Activated T-cell treated with anti-CD3 and anti-CD28 coated beads, Interleukin-2, amount 50 U/mL, for 1 hour (primary cell): ENCODE data around the gene ZNF814.
"Not testable (repeated sequence)": the region's sequence is repeated elsewhere in the genome, so short reads cannot be mapped to it uniquely, and the experiment has no call there.

Source experiments
- DNase-seq: peaks from one replicate; pipeline ENCODE4 v3.0.0-alpha.2; 2020

Gene ZNF814

GRCh38 chr19:57854117-57854516, 34.7 kb downstream of the ZNF814 start:
- DNase-seq: not testable (repeated sequence)

GRCh38 chr19:57851812-57852603, 36.8 kb downstream of the ZNF814 start:
- DNase-seq: not testable (repeated sequence)

GRCh38 chr19:57850553-57851017, 38.3 kb downstream of the ZNF814 start:
- no peak for DNase-seq

GRCh38 chr19:57849666-57850473, 39.0 kb downstream of the ZNF814 start, which contains the start of gene ZNF587:
TSS of gene ZNF587 (plus strand) at chr19:57849859. CDS start at chr19:57850039, 180 bp downstream.
- peak; percentile 75 for DNase-seq

- DNase-seq: not testable (repeated sequence)
Observed at GRCh38 chr19:57849162-57849665, 39.6 kb downstream of the ZNF814 start.

GRCh38 chr19:57847164-57847563, 41.7 kb downstream of the ZNF814 start:
- not testable (repeated sequence) for DNase-seq

- no peak for DNase-seq
Observed at GRCh38 chr19:57841122-57841763, 47.6 kb downstream of the ZNF814 start.

GRCh38 chr19:57838622-57839191, 50.1 kb downstream of the ZNF814 start:
- DNase-seq: not testable (repeated sequence)

- DNase-seq: not testable (repeated sequence)
Observed at GRCh38 chr19:57836991-57837390, 51.8 kb downstream of the ZNF814 start.

- peak; percentile 48 for DNase-seq
Observed at GRCh38 chr19:57830071-57830602, 58.7 kb downstream of the ZNF814 start, which contains the start of gene ZNF587B. TSS of gene ZNF587B (plus strand) at chr19:57830299. CDS start at chr19:57830529, 230 bp downstream.

- DNase-seq: no peak
Observed at GRCh38 chr19:57829316-57829715, 59.5 kb downstream of the ZNF814 start.

GRCh38 chr19:57825511-57825910, 63.3 kb downstream of the ZNF814 start:
- no peak for DNase-seq

- not testable (repeated sequence) for DNase-seq
Observed at GRCh38 chr19:57823608-57824007, 65.2 kb downstream of the ZNF814 start.

GRCh38 chr19:57823155-57823554, 65.7 kb downstream of the ZNF814 start:
- not testable (repeated sequence) for DNase-seq

GRCh38 chr19:57821501-57821900, 67.3 kb downstream of the ZNF814 start:
- not testable (repeated sequence) for DNase-seq

- not testable (repeated sequence) for DNase-seq
Observed at GRCh38 chr19:57821095-57821494, 67.7 kb downstream of the ZNF814 start.

- no peak for DNase-seq
Observed at GRCh38 chr19:57820599-57820998, 68.2 kb downstream of the ZNF814 start.

- DNase-seq: peak; percentile 76
Observed at GRCh38 chr19:57819475-57820148, 69.2 kb downstream of the ZNF814 start.

GRCh38 chr19:57818378-57818777, 70.5 kb downstream of the ZNF814 start:
- DNase-seq: no peak

- no peak for DNase-seq
Observed at GRCh38 chr19:57817976-57818375, 70.9 kb downstream of the ZNF814 start.

- no peak for DNase-seq
Observed at GRCh38 chr19:57816652-57817051, 72.2 kb downstream of the ZNF814 start.
